ENCODE results near the gene COMMD6. TPM values are rescaled to one million over a fixed set of nuclear protein-coding genes. Genes with fewer than 3 reads are reported as not detected.

COMMD6 gene
- total RNA-seq = 100 to 1,000 TPM; 125 to 128 TPM

- H3K27ac Mint-ChIP-seq = peak within 1 kb of the TSS; percentile 99
- DNase-seq = peak; percentile 78 to 80
- H3K27me3 Mint-ChIP-seq (ENCODE audit: low read depth) = no peaks in the 10 kb centered on the region
- peak within 1 kb of the TSS; percentile 95 to 96 for H3K4me3 Mint-ChIP-seq
- no peaks in the 10 kb centered on the region for H3K9me3 Mint-ChIP-seq
- peaks cover 40% of the 10 kb centered on the region for H3K4me1 Mint-ChIP-seq (ENCODE audit: low read depth)
- peaks cover 3 to 8% of the 10 kb centered on the region in 2 donors for H3K36me3 Mint-ChIP-seq (ENCODE audit: insufficient read depth in 2 of 2)
- ATAC-seq (replicated peaks in 1 of 2) = peak; percentile 95
Measured at GRCh38 chr13:75537401-75538365, at the start of gene COMMD6. COMMD6 (minus strand) TSS chr13:75537841; CDS start chr13:75537805, 36 bp downstream.

DNA sequence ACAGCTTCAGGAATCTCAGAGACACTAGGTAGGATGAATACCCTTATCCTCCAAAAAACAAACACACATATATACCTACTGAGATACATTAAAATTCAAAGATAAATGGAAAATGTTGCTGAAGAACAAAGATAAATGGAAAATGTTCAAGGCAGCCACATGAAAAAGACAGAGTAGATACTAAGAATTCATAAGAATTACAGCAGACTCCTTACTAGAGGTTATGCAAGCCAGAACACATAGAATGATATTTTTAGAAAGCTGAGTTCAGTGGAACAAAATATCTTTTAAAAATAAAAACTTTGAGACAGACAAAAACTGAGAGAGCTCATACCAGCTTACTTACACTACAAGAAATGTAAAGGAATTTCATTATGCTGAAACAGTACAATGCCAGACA is 47.5 kb upstream of the COMMD6 start:
- Mint-ChIP-seq H3K27ac (no peak overlapping the region), H3K4me1 (ENCODE audit: low read depth) (no peaks in the 10 kb centered on the region), H3K27me3 (ENCODE audit: low read depth) (no peaks in the 10 kb centered on the region), H3K9me3 (peaks cover 4 to 9% of the 10 kb centered on the region in 2 donors), H3K4me3 (no peak overlapping the region), H3K36me3 (ENCODE audit: insufficient read depth in 2 of 2) (peaks cover 21 to 38% of the 10 kb centered on the region in 2 donors)
- DNase-seq (no peak), ATAC-seq (replicated peaks in 1 of 2) (no peak)

DNA sequence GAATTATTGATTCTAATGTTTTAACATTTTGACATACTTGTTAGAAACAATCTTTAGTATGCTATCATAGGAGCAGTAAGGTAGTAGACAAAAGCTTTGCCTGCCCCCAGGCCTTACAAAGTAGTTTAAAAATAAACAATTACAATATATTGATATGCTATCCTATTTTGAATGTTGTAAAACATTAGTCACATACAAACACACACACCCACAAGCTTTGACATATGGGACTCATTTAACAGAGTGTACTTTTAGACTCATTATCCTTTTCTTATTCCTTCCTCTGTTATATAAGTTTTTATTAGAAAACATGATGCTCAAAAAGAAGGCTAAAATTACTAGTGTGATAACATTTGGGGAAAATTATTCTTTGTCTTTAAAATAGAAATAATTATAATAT is 45.5 kb upstream of the COMMD6 start:
- no peak for ATAC-seq (replicated peaks in 1 of 2)
- peaks cover 16 to 31% of the 10 kb centered on the region in 2 donors for H3K36me3 Mint-ChIP-seq (ENCODE audit: insufficient read depth in 2 of 2)

GRCh38 chr13:75581874-75582640 is 44.4 kb upstream of the COMMD6 start:
- ATAC-seq (replicated peaks in 1 of 2) = no peak
- H3K4me3 Mint-ChIP-seq = no peak overlapping the region
- peaks cover 16 to 30% of the 10 kb centered on the region in 2 donors for H3K36me3 Mint-ChIP-seq (ENCODE audit: insufficient read depth in 2 of 2)
- peaks cover 4 to 9% of the 10 kb centered on the region in 2 donors for H3K9me3 Mint-ChIP-seq
- no peak overlapping the region for H3K27ac Mint-ChIP-seq
- DNase-seq = no peak
- peaks cover 19% of the 10 kb centered on the region for H3K4me1 Mint-ChIP-seq (ENCODE audit: low read depth)
- no peaks in the 10 kb centered on the region for H3K27me3 Mint-ChIP-seq (ENCODE audit: low read depth)

More for the DNA sequence above, 45.5 kb upstream of the COMMD6 start:
- Mint-ChIP-seq H3K9me3 (peaks cover 4 to 9% of the 10 kb centered on the region in 2 donors), H3K27me3 (ENCODE audit: low read depth) (no peaks in the 10 kb centered on the region), H3K4me3 (no peak overlapping the region), H3K27ac (no peak overlapping the region), H3K4me1 (ENCODE audit: low read depth) (peaks cover 11% of the 10 kb centered on the region)
- no peak for DNase-seq

GRCh38 chr13:75579529-75579928 is 41.9 kb upstream of the COMMD6 start:
- no peak for DNase-seq
- Mint-ChIP-seq H3K27me3 (ENCODE audit: low read depth) (no peaks in the 10 kb centered on the region), H3K27ac (no peak overlapping the region), H3K4me1 (ENCODE audit: low read depth) (peaks cover 19% of the 10 kb centered on the region), H3K36me3 (ENCODE audit: insufficient read depth in 2 of 2) (peaks cover 14 to 26% of the 10 kb centered on the region in 2 donors), H3K4me3 (no peak overlapping the region), H3K9me3 (peaks cover under 1 to 6% of the 10 kb centered on the region in 2 donors)
- ATAC-seq (replicated peaks in 1 of 2) = no peak

- no peak for ATAC-seq (replicated peaks in 1 of 2)
- H3K4me1 Mint-ChIP-seq (ENCODE audit: low read depth) = no peaks in the 10 kb centered on the region
- H3K4me3 Mint-ChIP-seq = no peak overlapping the region
- H3K27ac Mint-ChIP-seq = no peak overlapping the region
- H3K27me3 Mint-ChIP-seq (ENCODE audit: low read depth) = no peaks in the 10 kb centered on the region
- H3K36me3 Mint-ChIP-seq (ENCODE audit: insufficient read depth in 2 of 2) = peaks cover 14 to 33% of the 10 kb centered on the region in 2 donors
- no peaks in the 10 kb centered on the region for H3K9me3 Mint-ChIP-seq
- DNase-seq = no peak
Measured at GRCh38 chr13:75569576-75569975, 31.9 kb upstream of the COMMD6 start.

GRCh38 chr13:75566658-75567057 is 29.0 kb upstream of the COMMD6 start:
- peaks cover 5 to 14% of the 10 kb centered on the region in 2 donors for H3K36me3 Mint-ChIP-seq (ENCODE audit: insufficient read depth in 2 of 2)
- no peak overlapping the region for H3K27ac Mint-ChIP-seq
- no peaks in the 10 kb centered on the region for H3K9me3 Mint-ChIP-seq
- no peaks in the 10 kb centered on the region for H3K27me3 Mint-ChIP-seq (ENCODE audit: low read depth)
- H3K4me1 Mint-ChIP-seq (ENCODE audit: low read depth) = no peaks in the 10 kb centered on the region
- no peak overlapping the region for H3K4me3 Mint-ChIP-seq
- no peak for DNase-seq
- ATAC-seq (replicated peaks in 1 of 2) = no peak

- peaks cover 14 to 17% of the 10 kb centered on the region in 2 donors for H3K36me3 Mint-ChIP-seq (ENCODE audit: insufficient read depth in 2 of 2)
- H3K4me3 Mint-ChIP-seq = peak overlapping the region in 1 of 2 donors; percentile 76
- no peaks in the 10 kb centered on the region for H3K9me3 Mint-ChIP-seq
- H3K27me3 Mint-ChIP-seq (ENCODE audit: low read depth) = no peaks in the 10 kb centered on the region
- peaks cover 50% of the 10 kb centered on the region for H3K4me1 Mint-ChIP-seq (ENCODE audit: low read depth)
- H3K27ac Mint-ChIP-seq = peak overlapping the region; percentile 88
- DNase-seq = no peak
- ATAC-seq (replicated peaks in 1 of 2) = peak in 1 of 2 donors; percentile 59
Measured at GRCh38 chr13:75558145-75558840, 20.7 kb upstream of the COMMD6 start.

GRCh38 chr13:75556961-75557360 is 19.3 kb upstream of the COMMD6 start:
- no peaks in the 10 kb centered on the region for H3K27me3 Mint-ChIP-seq (ENCODE audit: low read depth)
- H3K9me3 Mint-ChIP-seq = no peaks in the 10 kb centered on the region
- no peak for DNase-seq
- no peak for ATAC-seq (replicated peaks in 1 of 2)
- H3K27ac Mint-ChIP-seq = no peak overlapping the region
- H3K36me3 Mint-ChIP-seq (ENCODE audit: insufficient read depth in 2 of 2) = peaks cover 14 to 17% of the 10 kb centered on the region in 2 donors
- H3K4me3 Mint-ChIP-seq = no peak overlapping the region
- peaks cover 56% of the 10 kb centered on the region for H3K4me1 Mint-ChIP-seq (ENCODE audit: low read depth)

DNA sequence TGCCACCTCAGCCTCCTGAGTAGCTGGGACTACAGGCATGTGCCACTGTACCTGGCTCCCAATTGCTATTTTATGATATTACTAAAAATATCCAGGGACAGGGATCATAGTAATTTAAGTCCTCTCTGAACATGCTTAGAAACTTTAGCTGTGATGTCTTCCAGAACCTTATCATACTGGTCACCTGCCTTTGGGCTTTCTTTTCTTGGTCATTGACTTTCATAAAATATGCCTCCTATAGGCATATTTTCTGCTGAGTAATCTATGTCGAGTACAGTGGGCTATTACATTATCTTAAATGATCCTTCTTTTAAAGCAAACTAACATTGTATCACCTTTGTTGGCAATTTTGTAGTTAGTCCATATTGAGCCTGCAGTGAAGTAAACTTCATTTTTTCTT is 18.2 kb upstream of the COMMD6 start:
- no peak for ATAC-seq (replicated peaks in 1 of 2)
- DNase-seq = no peak
- Mint-ChIP-seq H3K27ac (no peak overlapping the region), H3K9me3 (no peaks in the 10 kb centered on the region), H3K4me3 (no peak overlapping the region), H3K27me3 (ENCODE audit: low read depth) (no peaks in the 10 kb centered on the region), H3K36me3 (ENCODE audit: insufficient read depth in 2 of 2) (peaks cover 12 to 16% of the 10 kb centered on the region in 2 donors), H3K4me1 (ENCODE audit: low read depth) (peaks cover 66% of the 10 kb centered on the region)

- DNase-seq (peak; percentile 6 to 15), ATAC-seq (replicated peaks in 1 of 2) (peak; percentile 84 to 85)
- Mint-ChIP-seq H3K4me1 (ENCODE audit: low read depth) (peaks cover 74% of the 10 kb centered on the region), H3K36me3 (ENCODE audit: insufficient read depth in 2 of 2) (peaks cover 12 to 16% of the 10 kb centered on the region in 2 donors), H3K4me3 (peak overlapping the region in 1 of 2 donors; percentile 22), H3K27me3 (ENCODE audit: low read depth) (no peaks in the 10 kb centered on the region), H3K9me3 (no peaks in the 10 kb centered on the region), H3K27ac (peak overlapping the region; percentile 10)
Measured at GRCh38 chr13:75554981-75555380, 17.3 kb upstream of the COMMD6 start.

DNA sequence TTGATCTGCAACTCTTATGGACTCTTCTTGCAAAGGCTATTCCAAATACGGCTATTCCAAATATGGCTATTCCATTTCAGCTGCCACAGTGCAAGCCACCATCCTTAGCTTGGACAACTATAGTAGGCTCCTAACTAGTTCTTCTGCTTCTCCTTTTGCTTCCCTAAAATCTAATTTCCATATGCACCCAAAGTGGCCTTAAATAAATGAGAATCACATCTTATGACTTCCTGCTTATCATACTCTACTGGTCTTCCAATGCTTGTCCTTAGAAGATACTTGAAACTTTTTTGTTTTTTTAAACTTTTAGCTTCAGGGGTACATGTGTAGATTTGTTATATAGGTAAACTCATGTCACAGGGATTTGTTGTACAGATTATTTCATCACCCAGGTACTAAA is 16.8 kb upstream of the COMMD6 start:
- no peak for ATAC-seq (replicated peaks in 1 of 2)
- DNase-seq = no peak
- Mint-ChIP-seq H3K4me3 (no peak overlapping the region), H3K4me1 (ENCODE audit: low read depth) (peaks cover 71% of the 10 kb centered on the region), H3K27me3 (ENCODE audit: low read depth) (no peaks in the 10 kb centered on the region), H3K9me3 (no peaks in the 10 kb centered on the region), H3K27ac (no peak overlapping the region), H3K36me3 (ENCODE audit: insufficient read depth in 2 of 2) (peaks cover 12 to 16% of the 10 kb centered on the region in 2 donors)
